ENCODE data around the gene CDKL5.

Gene CDKL5

DNA sequence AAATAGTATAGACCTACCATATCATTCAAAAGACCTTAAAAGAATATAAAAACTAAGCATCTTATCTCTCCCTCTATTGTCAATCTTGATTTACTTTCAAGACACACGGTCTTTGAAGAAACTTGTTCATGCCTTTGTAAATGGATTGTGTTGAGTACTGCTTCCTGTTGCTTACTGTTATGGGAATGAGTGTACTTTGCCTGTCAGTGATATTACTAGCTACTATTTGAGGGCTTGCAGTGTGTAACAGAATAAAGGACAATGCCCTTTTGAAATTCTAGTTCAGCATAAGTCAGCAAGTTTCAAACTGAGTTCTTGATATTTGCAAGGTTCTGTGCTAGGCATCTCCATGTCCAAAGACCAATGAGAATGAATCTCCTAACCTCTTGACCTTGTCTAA is 36.0 kb downstream of the CDKL5 start:
- no peak for DNase-seq

DNA sequence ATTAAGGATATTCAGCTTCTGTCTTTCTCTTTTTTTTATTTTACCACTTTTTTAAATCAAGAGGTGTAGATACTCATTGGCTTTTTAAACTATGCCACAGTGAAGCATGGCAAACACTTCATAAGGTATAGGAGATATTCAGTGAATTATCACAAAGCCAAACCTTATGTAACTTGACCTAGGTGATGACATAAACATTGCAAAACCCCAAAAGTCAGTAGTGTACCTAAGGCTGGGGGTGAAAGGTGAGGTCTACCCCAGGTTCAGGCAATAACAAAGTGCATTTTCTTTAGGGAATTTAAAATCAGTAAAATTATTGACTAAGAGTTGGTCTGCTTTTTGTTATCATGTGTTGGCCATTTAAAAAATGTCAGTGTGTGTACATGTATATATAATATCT is 39.1 kb downstream of the CDKL5 start:
- no peak for DNase-seq

DNA sequence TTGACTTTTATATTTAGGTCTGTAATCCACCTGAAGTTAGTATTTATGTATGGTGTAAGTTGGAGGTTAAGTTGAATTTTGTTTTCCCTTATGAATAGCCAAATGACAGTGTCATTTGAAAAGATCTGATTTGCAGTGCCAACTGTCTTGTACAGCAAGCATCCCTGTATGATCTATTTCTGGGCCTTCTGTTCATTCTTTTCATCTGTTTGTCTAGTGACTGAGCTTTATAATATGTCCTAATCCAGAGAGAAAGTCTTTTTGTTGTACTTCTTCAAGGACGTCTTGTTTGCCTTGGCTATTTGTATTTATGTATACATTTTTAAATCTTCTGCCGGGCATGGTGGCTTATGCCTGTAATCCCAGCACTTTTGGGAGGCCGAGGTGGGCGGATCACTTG is 39.6 kb downstream of the CDKL5 start:
- no peak for DNase-seq

DNA sequence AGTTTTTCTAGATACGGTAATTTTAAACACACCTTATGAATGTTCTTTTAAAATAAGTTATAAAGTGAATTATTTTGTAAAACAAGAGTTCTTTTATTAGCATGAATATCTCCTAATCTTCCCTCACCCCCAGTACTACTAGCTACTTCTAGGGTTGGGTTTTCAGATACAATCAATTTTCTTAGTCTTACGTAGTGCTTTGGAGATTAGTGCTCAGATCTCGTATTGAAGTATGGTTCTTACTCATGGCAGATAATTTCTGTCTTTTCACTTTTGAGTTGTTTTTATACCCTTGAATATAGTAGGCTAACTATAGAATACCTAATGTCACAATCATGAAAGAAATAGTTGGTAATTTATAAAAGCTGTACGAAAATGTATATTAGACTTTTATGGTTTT is 43.2 kb downstream of the CDKL5 start:
- DNase-seq: no peak

DNA sequence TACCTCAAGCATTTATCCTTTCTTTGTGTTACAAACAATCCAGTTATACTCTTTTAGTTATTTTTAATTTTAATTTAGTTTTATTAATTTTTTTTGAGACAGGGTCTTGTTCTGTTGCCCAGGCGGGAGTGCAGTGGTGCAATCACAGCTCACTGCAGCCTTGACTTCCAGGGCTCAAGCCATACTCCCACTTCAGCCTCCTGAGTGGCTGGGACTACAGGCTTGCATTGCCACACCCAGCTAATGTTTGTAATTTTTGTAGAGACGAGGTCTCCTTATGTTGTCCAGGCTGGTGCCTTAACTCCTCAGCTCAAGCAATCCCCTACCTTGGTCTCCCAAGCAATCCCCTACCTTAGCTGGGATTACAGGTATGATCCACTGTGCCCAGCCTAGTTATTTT is 45.9 kb downstream of the CDKL5 start:
- no peak for DNase-seq

DNA sequence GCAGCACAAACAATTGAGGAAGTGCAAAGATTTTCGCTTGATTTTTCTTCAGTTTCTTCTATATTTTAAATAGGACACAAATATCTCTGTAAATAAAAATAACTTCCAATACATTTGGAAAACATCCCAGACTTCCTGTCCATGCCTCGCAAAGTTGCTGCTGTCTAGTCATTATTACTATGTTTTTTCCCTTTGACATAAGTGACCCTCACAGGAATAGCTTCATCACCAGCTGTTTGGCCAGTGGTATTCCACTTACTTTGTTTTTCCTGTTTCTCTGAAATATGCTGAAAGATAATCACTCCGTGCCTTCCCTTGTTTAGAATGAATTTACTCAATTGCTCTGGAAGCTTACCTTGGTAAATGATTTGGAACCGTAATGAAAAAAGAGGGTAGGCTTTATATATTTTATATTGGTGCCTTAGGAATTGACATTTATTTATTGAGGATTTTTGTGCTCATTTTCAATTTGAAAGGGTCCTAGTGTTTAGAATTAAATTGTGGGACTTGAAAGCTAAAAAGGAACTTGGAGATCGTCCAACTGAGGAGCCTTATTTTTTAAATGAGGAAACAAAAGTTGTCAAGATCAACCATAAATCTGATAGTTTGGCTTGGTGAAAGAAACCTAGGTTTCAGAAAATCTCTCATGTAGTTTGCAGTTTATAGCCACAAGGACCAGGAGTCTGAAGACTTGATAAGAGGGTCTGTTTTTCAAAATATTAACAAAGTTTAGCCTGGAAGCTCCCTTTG is 65.6 kb downstream of the CDKL5 start:
- no peak for DNase-seq

DNA sequence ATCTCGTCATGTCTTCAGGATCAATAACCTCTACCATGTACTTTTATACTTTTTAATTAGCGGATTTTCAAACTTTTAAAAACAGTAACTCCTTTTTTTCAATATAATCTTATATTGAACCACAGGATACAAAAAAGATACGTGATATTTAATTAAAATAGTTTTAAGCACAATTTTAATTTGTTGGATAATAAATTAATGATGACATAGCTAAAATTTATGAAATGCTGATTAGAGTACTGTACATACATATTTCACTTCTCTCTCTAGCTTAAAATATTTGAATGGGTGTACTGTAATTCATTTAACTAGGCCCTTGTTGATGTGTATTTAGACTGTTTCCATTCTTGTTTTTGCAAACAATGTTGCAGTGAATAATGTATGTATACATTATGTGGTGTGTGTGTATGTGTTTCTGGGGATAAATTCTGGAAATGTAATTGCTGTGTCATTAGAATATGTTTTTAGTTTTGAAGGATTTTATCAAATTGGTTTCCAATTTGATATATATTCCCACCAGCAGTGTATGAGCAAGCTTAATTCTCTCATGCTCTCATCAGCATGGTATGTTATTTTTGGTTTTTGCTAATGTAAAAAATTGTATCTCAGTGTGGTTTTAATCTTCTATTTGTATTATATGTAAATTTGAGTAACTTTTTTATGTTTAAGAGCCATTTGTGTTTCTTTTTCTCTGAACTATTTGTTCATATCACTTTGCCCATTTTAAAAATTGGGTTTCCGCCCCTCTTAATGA is 66.4 kb downstream of the CDKL5 start:
- DNase-seq: no peak

DNA sequence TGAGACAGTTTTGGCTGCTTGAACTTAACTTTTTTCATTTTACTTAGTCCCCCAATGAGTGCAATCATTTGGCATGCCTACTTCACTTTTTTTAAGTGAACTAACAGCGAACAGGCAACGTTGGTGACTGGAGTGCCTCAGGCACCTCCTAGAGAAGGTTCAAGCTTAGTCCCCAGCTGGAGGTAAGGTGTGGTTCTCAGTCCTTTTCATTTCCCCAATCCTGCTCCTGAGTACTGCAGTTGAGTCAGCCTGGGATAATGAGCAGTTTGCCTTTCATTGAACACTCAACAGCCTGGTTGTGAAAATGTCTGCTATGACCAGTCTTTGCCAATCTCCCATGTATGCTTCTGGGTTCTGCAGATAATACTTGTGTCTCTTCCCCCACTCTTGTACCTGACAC is 109.5 kb downstream of the CDKL5 start:
- no peak for DNase-seq

DNA sequence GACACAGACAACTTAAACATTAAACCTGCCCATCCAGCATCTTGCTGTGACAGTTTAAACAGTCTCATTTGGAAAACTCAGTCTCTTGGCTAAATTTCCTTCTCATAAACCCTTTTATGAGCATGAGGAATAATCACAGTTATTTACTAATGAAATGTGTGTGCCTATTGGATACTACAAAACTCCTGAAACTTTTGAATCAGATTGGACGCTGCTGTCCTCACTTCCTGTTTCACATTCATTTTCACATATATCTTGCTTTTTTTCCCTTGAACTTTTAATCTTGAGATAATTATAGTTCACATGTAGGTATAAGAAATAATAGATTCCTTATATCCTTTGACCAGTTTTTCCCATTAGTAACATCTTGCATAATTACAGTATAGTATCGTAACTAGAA is 111.7 kb downstream of the CDKL5 start:
- DNase-seq: no peak

DNA sequence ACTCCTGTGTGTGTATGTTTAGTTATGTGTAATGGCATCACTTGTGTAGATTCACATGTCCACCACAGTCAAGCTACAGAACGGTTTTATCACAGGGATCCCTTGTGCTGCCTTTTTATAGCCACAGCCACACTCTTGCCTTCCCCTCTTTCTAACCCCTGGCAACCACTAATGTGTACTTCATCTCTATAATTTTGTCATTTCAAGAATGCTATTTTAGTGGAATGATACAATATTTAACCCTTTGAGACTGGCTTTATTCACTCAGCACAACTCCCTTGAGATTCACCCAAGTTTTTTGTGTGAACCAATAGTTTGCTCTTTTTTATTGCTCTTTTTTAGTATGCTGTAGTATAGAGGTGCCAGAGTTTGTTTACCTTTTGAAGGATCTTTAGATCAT is 112.1 kb downstream of the CDKL5 start:
- DNase-seq: no peak

DNA sequence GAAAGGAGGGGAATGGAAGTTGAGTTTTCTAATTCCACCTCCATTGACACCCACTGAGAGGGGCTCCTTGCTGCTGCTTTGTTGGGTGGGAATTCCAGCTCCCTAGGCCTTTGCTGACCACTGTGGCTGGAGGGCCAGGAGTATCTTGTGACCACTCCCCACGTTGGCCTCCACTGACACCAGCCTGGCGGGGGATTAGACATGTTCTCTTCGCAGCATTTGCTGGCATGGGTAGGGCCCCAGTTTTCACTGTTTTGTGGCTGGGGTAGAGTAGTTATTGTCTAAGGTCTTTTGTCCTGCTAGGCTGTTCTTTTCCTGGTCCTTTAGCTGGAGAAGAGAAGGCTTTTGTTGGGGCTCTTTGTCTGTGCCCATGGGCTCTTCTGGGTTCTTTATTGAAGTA is 116.7 kb downstream of the CDKL5 start:
- no peak for DNase-seq

DNA sequence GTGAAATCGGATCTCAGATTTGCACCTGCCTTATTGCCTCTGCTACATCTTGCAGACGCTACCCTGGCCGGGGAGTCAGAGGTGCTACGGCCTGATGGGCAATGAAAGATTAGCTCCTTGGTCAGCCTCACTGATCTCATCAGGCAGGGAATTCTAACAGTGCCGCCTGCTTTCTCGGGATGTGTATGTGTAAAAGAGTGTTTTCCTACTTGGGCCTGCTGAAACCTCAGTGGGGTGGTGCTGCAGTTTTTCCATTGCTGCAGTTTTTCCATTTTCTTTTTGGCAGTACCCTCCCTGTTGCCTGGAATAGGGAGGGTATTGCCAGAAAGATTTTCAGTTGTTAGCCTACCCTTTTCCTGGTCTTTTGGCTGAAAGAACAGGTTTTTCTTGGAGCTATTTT is 117.5 kb downstream of the CDKL5 start:
- DNase-seq: no peak

DNA sequence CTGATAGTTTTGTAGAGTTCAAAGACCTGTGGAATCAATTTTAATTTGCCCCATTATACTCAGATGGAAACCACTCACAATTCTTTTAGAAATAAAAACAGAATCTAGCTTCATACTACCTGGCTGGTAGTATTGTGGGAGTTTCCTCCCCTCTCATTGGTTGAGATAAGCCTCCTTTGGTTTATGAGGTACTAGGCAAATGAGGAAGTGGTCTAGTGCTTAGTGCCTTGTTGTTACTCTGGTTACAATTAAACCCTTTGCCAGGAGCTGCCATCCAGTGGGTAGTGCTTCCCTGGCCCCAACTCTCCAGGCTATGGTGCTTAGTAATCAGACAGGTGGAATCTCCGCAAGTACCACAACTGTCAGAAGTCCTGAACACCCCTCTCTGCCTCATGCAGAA is 118.3 kb downstream of the CDKL5 start:
- DNase-seq: no peak

DNA sequence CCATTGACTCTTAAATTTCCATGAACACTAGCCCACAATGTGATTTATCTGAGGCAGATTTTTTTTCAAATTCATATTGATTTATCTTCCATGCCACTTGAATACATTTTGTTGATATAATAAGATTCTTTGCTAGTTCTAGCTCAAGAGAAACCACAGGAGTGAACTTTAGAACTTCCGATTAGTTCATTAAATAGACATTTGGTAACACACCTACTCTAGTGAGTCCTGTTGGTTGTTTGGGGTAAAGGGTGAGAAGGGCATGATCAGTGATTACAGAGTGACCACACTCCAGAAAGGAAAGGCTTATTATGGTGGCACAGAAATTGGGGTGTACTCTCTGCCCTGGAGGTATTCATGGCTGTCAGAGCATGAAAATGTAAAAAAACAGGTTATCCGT is 120.4 kb downstream of the CDKL5 start:
- no peak for DNase-seq

DNA sequence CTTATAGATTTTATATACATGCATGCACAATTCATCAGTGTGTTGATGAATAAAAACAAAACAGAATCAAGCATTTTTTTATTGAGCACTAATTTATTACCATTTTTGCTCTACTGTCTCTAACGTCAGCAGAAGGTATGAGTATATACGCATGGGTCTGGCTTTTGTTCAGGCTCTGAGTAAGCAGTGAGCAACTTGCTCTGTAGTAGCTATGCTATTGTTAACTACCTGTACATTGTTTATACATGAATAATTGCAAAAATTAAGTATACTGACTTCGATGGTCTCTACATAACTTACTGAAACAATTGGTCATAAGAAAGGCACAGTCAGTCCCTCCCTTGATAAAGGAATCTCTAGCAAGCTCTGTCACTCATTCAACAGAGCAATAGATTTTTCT is 123.6 kb downstream of the CDKL5 start:
- no peak for DNase-seq

DNA sequence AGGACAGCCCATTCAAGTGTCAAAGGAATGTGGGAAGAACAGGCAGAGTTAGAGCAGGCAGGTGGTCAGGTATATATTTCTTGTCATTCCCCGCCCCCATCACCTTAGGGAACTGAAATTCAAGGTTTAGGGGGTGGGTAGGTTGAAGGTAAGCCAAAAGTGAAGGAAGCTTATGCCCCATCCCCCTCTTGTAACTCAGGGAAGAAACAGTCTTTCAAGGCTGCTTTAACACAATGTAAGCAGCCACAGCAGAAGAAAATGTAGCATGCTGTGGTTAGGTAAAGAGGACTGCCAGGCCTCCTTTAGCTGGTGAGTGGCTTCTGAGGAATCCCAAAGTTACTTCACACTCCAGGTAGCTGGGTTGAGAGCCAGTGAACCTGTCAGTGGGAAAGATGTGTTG is 124.2 kb downstream of the CDKL5 start:
- DNase-seq: no peak

DNA sequence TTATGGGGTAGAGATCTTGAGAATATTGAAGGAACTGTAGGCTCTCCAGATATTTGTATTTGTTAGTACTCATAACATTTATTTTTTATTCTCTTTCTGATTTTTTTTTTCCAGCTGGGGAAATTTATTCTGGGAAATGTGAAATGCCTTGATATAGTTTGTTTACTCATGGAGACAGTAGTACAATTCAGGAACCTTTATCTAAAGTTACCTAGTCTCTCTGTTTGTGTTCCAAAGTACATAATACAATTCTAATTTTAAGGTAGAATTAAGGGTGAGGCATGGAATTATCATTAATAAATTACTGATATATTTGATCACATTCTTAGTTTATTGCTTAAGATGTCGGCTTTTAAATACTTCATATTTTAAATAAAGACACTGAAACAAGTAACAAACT is 132.5 kb downstream of the CDKL5 start:
- DNase-seq: no peak

DNA sequence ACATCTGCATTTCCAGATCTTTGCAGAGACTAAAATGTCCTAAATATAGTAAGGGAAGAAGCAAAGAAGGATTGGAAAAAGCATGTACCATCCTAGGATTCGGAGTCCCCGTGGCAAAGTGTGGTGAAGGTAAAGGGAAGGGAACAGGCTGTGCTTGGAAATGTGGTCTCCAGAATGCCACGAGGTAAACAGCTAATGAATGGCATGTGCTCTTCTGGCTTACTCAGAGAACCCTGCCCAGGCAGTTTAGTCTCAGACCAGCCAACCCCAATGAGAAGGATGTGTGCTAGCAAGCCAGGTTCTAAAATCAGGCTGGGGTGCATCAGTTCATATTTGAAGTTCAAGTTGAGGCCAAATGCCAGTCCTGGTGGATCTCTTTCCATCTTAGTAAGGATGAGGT is 133.4 kb downstream of the CDKL5 start:
- DNase-seq: no peak

DNA sequence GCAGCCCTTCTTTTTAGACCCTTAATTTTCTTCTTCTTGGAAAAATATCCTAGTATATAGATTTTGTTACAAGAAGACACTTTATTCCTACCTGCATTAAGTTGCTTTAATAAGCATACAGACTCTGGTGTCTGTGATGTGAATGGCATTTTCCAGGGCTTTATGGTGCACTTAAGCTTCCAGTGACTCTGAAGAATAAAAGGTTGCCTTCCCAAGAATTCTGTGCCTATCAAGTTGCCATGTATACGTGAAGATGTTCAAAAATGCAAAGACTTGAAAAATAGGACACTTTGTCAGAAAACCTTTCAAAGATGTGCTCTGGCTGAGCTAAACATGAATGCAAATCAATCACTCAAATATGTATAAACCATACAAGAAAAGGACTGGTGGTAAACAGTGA is 135.6 kb downstream of the CDKL5 start:
- no peak for DNase-seq

DNA sequence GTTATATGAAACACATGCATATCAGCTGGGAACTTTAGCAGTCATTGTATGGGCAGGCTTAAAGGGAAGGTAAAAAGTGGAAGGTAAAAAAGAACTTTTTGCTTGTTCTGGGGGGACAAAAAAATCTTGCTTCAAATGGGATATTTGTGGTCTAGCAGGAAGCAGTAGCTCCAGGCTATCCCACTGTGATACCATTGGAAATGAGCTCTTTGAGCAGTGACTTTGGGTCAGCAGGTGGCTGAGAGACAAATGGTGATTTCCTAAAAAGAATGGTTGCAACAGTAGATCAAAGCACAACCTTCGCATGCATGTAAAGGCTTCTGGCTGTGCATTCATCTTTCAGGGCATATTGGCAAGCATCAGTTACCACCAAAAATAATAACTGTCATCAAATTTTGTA is 140.3 kb downstream of the CDKL5 start:
- DNase-seq: no peak

DNA sequence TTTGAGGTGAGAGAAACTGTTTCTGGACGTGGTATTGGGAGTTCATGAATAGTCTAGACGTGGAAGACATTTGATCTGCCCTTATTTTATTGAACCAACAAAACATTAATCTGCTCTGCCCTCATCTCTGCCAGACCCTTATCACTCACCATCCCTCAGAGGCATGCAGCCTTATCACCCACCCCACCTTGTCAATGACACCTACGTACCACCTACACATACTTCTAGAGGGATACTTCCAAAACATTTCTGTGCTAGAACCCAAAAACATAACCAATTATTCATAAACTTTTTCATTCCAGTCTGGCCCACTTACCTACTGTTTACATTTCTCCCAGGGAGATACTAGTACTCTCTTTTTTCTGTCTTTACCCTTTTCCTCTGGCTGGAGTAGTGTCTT is 141.3 kb downstream of the CDKL5 start:
- DNase-seq: no peak

DNA sequence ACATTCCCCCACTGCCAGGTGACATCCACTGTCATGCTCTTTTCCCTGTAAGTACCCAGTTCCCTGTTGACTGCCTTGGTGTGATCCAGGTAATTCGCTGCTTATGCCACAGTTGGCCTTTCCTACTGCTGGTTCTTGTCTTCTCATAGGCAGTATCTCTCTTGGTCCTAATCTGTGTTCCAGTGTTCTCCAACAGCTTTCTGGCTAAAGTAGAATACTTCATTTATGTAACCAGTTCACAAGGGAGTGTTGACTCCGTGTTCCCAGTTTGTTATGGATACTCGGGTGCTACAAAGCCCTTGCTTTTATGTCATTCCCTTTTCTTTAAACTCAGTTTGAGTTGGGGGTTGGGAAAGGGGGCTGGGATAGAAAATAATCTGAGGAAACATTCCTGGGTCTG is 148.1 kb downstream of the CDKL5 start:
- DNase-seq: no peak

DNA sequence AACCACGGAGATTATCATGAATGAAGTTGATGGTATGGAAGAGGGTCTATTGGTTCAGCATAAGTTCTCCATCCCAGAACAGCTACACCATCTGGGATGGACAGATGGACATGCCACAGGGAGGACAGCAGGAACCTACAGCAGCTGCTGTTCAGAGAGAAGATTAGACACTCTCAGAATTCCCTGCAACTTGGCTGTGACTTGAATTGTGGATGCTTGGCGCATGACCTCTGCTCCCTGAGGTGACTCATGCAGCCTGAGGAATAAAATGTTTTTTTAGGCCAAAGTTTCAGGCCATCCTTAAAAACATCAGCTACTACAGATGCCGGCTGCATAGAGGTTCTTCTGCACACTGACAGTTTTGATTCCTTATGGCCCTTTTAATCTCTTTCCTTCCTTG is 149.2 kb downstream of the CDKL5 start:
- peak; percentile 9 for DNase-seq

DNA sequence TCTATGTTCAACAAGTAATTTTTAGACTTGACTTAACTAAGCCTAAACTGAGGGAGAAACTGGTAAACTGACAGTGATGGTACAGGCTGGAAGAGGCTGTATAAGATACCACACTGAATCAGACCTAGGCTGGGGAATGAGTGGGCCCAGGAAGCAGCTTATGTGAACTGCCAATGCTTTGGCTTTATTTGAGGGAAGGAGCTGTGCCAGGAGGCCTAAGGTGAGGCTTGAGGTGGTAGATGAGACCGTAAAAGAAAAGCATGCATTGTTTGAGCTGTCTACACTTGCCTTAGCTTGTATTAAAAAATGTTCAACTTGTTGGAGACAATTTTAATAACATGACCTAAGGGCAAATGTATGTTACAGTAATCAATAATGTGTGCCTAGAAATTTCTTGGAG is 150.3 kb downstream of the CDKL5 start:
- no peak for DNase-seq

DNA sequence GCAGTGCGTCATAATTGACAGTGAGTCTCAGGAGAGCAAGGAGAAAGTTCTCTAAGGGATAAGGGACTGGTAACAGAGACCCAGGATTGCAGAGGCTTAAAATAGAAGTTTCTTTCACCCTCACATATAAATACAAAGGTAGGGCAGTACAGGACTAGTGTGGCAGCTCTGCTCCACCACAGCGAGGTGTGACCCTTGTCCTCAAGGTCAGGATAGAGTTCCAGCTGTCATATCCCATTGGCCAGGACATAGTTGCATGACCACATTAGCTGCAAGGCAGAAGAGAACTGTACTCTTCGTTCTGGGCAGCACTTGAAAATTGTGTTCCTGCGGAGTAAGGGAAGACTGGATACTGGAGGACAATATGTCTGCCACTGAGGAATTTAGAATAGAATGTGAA is 152.0 kb downstream of the CDKL5 start:
- no peak for DNase-seq
